Measurements from ENCODE around the gene GPRIN3. TPM values are rescaled to one million over a fixed set of nuclear protein-coding genes. Genes with fewer than 3 reads are reported as not detected.

GPRIN3 gene
- total and polyA plus RNA-seq, 10 of the 15 experiments (the other 5 are each of a cell fraction or from before 2014, with no cell fraction given), result under 0.01 to 0.05 (median 0.01) TPM; not detected in 6

DNA sequence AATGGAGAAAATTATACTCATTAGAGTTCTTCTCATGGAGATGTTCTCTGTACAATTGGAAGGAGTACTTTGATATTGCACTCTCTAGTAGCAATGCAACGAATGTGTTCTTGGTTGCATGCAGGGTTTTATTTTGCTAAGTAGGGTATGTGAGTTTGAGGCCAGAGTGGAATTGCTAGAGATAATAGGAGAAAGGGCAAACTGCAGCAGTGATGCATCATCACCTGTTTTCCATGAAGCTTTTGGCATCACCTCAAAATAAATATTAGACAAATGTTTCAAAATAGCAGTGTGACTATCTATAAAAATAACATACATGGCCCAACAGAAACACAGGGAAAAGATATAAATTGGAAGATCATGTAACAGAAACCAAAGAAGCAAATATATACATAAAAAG is 103.0 kb downstream of the GPRIN3 start:
- Histone ChIP-seq H3K27ac (ENCODE audit: control insufficient read depth, insufficient read depth) (no peak overlapping the region), H3K79me2 (ENCODE audit: control insufficient read depth, insufficient read depth, low read length) (no peaks in the 10 kb centered on the region), H3K4me2 (ENCODE audit: control insufficient read depth, insufficient read depth) (no peak overlapping the region), H2AFZ (ENCODE audit: control insufficient read depth, low read depth, low read length) (no peak overlapping the region), H3K9ac (ENCODE audit: control insufficient read depth, insufficient read depth, low read length) (no peak overlapping the region), H3K4me3 (no peak overlapping the region), H4K20me1 (ENCODE audit: control insufficient read depth, insufficient read depth) (no peaks in the 10 kb centered on the region), H3K27me3 (replicated peaks in 1 of 2; ENCODE audit: control insufficient read depth in 2 of 2, insufficient read depth in 2 of 2, low read length in 1 of 2) (no peaks in the 10 kb centered on the region; a peak in 1 of 4 replicates), H3K4me1 (ENCODE audit: control insufficient read depth, insufficient read depth, low read length) (no peaks in the 10 kb centered on the region), H3K36me3 (ENCODE audit: control insufficient read depth in 2 of 2, insufficient read depth in 2 of 2, low read length in 1 of 2) (no peaks in the 10 kb centered on the region), H3K9me3 (replicated peaks; ENCODE audit: control insufficient read depth, insufficient read depth, low read length) (no peaks in the 10 kb centered on the region)
- ATAC-seq, result no peak
- DNase-seq (ENCODE audit: low read depth, low spot score), result no peak
- ChIA-PET POLR2A (no interaction called here), SMC1A (ENCODE audit: uncharacterized antibody, unreplicated experiment) (no interaction called here), CTCF (no interaction called here), RAD21 (ENCODE audit: unreplicated experiment) (no interaction called here)
- no TSS peak for BruUV-seq (replicated peaks)
- intact Hi-C loops (cut with micrococcal nuclease; ENCODE audit: unreplicated experiment), result no loop called here
- no peak for FAIRE-seq
- WGBS (ENCODE audit: insufficient coverage, insufficient replicate concordance, low lambda C conversion rate, missing lambda C conversion rate), result 0% methylated on average over 1 of the region's 1 CpG
- in situ Hi-C loops (cut with MboI), result no loop called here
- TF ChIP-seq TCF7 (IDR thresholded peaks at IDR 0.05; ENCODE audit: borderline replicate concordance), result no peak
- TF ChIP-seq HDGF (IDR thresholded peaks at IDR 0.05), result no peak
- no peak for TF ChIP-seq ZNF217 (IDR thresholded peaks at IDR 0.05)
- TF ChIP-seq CHD4 (IDR thresholded peaks at IDR 0.05), result no peak
- no peak for TF ChIP-seq MXI1 (IDR thresholded peaks at IDR 0.05; ENCODE audit: low read depth, low read length)
- TF ChIP-seq, protein P1, sequence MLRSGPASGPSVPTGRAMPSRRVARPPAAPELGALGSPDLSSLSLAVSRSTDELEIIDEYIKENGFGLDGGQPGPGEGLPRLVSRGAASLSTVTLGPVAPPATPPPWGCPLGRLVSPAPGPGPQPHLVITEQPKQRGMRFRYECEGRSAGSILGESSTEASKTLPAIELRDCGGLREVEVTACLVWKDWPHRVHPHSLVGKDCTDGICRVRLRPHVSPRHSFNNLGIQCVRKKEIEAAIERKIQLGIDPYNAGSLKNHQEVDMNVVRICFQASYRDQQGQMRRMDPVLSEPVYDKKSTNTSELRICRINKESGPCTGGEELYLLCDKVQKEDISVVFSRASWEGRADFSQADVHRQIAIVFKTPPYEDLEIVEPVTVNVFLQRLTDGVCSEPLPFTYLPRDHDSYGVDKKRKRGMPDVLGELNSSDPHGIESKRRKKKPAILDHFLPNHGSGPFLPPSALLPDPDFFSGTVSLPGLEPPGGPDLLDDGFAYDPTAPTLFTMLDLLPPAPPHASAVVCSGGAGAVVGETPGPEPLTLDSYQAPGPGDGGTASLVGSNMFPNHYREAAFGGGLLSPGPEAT (IDR thresholded peaks at IDR 0.05; ENCODE audit: low read depth), result no peak
- no peak for TF ChIP-seq STAT1 (conservative IDR thresholded peaks at IDR 0.05)
- TF ChIP-seq, protein P2, sequence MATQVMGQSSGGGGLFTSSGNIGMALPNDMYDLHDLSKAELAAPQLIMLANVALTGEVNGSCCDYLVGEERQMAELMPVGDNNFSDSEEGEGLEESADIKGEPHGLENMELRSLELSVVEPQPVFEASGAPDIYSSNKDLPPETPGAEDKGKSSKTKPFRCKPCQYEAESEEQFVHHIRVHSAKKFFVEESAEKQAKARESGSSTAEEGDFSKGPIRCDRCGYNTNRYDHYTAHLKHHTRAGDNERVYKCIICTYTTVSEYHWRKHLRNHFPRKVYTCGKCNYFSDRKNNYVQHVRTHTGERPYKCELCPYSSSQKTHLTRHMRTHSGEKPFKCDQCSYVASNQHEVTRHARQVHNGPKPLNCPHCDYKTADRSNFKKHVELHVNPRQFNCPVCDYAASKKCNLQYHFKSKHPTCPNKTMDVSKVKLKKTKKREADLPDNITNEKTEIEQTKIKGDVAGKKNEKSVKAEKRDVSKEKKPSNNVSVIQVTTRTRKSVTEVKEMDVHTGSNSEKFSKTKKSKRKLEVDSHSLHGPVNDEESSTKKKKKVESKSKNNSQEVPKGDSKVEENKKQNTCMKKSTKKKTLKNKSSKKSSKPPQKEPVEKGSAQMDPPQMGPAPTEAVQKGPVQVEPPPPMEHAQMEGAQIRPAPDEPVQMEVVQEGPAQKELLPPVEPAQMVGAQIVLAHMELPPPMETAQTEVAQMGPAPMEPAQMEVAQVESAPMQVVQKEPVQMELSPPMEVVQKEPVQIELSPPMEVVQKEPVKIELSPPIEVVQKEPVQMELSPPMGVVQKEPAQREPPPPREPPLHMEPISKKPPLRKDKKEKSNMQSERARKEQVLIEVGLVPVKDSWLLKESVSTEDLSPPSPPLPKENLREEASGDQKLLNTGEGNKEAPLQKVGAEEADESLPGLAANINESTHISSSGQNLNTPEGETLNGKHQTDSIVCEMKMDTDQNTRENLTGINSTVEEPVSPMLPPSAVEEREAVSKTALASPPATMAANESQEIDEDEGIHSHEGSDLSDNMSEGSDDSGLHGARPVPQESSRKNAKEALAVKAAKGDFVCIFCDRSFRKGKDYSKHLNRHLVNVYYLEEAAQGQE (IDR thresholded peaks at IDR 0.05; ENCODE audit: low read depth, low read length), result no peak
- TF ChIP-seq BHLHE40 (IDR thresholded peaks at IDR 0.05; ENCODE audit: borderline replicate concordance in 1 of 2, low read depth in 2 of 2, low read length in 1 of 2), result no peak
- TF ChIP-seq CEBPB (IDR thresholded peaks at IDR 0.05; ENCODE audit: borderline replicate concordance in 1 of 2, low read depth in 2 of 2, low read length in 2 of 2), result no peak
- TF ChIP-seq MYC (IDR thresholded peaks at IDR 0.05; ENCODE audit: insufficient read depth, insufficient read length, insufficient replicate concordance, low read length, severe bottlenecking), result no peak
- TF ChIP-seq MTA3 (IDR thresholded peaks at IDR 0.05; ENCODE audit: borderline replicate concordance, low read length), result no peak
- TF ChIP-seq CREB1 (IDR thresholded peaks at IDR 0.05; ENCODE audit: low read depth), result no peak
- no peak for TF ChIP-seq SUZ12 (IDR thresholded peaks at IDR 0.05; ENCODE audit: unreplicated experiment)
- no peak for TF ChIP-seq EGR1 (IDR thresholded peaks at IDR 0.05; ENCODE audit: borderline replicate concordance in 1 of 2, low read depth in 2 of 2, low read length in 2 of 2)
- no peak for TF ChIP-seq CBFB (IDR thresholded peaks at IDR 0.05; ENCODE audit: low read depth)
- TF ChIP-seq, protein P3, sequence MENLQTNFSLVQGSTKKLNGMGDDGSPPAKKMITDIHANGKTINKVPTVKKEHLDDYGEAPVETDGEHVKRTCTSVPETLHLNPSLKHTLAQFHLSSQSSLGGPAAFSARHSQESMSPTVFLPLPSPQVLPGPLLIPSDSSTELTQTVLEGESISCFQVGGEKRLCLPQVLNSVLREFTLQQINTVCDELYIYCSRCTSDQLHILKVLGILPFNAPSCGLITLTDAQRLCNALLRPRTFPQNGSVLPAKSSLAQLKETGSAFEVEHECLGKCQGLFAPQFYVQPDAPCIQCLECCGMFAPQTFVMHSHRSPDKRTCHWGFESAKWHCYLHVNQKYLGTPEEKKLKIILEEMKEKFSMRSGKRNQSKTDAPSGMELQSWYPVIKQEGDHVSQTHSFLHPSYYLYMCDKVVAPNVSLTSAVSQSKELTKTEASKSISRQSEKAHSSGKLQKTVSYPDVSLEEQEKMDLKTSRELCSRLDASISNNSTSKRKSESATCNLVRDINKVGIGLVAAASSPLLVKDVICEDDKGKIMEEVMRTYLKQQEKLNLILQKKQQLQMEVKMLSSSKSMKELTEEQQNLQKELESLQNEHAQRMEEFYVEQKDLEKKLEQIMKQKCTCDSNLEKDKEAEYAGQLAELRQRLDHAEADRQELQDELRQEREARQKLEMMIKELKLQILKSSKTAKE (IDR thresholded peaks at IDR 0.05; ENCODE audit: low read depth, poor library complexity, severe bottlenecking), result no peak
